Right renal cortex interstitium (tissue), 3 donors: Measurements from ENCODE around the gene TTYH3. TPM values are rescaled to one million over a fixed set of nuclear protein-coding genes. Genes with fewer than 3 reads are reported as not detected.

ENCODE experiments used
- DNase-seq, 3 donors: peaks; one replicate each; pipeline ENCODE4 v3.0.0-alpha.2; 2013; ENCODE audit warnings: low read depth in 3 of 3, low spot score in 2 of 3
- polyA plus RNA-seq, 3 donors: library from polyadenylated mRNA; unstranded; fragments of 120-200 nt; gene quantifications; one replicate each; pipeline ENCODE4 v1.2.1, GENCODE V29; 2013; ENCODE audit not compliant: insufficient read length in 3 of 3

The TTYH3 gene
- polyA plus RNA-seq, 3 donors = 65.8 to 75.9 (median 68.7) TPM

GRCh38 chr7:2645274-2645868 is 13.6 kb downstream of the TTYH3 start:
- no peak for DNase-seq

GRCh38 chr7:2646336-2646679 is 14.5 kb downstream of the TTYH3 start:
- DNase-seq = no peak

GRCh38 chr7:2646680-2647571 is 15.1 kb downstream of the TTYH3 start:
- no peak for DNase-seq

DNA sequence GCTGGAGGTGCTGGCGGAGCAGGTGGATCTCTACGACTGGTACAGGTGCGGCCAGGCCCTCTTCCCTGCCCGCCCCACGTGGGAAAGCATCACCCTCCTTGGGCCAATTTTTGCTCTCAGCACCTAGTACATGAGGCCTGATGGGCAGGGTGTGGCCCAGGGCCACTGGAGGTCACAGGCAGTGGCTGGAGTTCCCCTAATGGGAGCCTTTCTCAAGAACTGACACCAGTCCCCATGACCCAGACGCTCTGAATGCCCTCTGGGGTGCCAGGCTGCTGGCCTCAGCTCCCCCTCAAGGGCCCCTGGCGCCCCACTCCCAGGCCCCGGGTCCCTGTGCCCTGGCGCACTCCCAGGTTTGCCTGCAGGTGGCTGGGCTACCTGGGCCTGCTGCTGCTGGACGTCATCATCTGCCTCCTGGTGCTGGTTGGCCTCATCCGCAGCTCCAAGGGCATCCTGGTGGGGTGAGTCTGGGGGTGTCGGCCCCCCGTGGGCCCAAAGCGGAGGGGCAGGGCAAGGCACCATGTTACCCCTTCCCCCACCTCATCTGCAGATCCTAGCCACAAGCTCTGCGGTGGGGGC is 15.9 kb downstream of the TTYH3 start:
- DNase-seq = no peak

GRCh38 chr7:2649139-2649838 is 17.5 kb downstream of the TTYH3 start:
- DNase-seq = no peak

DNA sequence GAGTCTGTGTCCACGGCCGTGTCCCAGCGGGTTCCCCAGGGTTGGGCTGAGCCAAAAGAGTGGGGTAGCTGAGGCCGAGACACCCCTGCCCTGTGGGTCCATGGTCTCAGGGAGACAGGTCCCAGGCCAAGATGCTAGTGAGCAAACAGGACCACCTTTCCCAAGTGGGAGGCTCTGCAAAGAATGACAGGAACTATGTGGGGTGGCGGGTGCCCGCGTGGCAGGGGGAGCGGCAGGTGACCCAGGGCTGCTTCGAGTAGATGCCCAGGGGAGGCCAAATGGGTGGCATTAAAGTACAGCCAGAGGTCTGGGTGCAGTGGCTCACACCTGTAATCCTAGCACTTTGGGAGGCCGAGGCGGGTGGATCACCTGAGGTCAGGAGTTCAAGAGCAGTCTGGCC is 18.2 kb downstream of the TTYH3 start:
- DNase-seq = no peak

- DNase-seq = no peak
Measured at GRCh38 chr7:2650451-2650850, 18.7 kb downstream of the TTYH3 start.

DNA sequence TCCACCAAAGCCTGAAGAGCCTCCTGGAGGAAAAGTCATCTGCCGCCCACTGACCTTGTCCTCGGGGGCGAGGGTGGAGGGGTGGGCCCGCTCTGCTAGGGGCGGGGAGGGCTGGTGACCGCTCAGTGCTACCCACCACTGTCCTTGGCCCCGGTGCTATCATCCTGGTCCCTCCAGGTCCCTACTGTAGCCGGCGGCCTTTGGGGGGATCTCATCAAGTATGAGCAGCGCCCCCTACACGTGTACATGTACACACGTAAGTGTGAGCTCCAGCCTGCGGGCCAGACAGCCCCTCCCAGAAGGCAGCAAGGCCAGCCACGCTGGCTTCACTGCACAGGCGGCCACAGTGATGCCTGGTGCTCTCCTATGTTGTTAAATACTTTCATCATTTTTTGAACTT is 19.6 kb downstream of the TTYH3 start:
- no peak for DNase-seq

DNA sequence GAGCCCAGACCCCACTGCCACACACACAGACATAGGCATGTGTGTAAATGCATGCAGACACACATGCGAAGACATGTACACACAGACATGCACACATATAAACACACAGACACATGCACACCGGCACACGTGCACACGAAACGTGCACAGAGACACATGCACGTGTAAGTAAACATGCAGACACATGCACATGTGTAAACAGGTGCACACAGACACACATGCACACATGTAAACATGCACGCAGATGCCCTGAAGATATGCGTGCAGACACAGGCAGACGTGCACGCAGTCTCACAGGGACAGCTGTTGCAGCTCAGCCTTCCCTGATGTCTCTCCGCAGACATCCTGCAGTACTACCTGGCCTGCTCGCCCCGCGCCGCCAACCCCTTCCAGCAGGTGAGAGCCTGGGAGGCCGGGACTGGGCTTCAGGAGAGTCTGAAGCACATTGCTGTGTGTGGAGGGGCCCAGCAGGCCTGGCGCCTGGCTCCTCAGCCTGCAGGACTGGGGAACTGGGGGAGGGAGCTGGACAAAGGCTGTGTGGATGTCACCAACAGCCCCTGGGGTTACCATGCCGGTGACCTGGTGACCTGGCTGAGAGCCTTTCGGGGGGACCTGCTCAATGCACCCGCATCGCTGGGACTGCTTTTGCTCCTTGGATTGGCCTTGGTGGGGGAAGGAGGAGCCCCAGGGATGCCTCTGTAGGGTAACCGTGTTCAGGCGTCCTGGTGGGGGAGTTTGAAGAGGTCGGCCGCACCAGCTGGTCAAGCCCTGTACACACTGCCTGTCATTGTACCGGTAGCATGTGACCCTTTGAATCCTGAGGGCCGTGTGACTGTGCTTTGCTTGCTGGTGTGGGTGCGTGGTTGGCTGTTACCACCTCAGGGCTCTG is 20.3 kb downstream of the TTYH3 start:
- no peak for DNase-seq

- no peak for DNase-seq
Measured at GRCh38 chr7:2652736-2653060, 20.9 kb downstream of the TTYH3 start.

GRCh38 chr7:2654059-2654458 is 22.3 kb downstream of the TTYH3 start:
- DNase-seq = no peak

GRCh38 chr7:2655870-2656614 is 24.3 kb downstream of the TTYH3 start:
- no peak for DNase-seq

DNA sequence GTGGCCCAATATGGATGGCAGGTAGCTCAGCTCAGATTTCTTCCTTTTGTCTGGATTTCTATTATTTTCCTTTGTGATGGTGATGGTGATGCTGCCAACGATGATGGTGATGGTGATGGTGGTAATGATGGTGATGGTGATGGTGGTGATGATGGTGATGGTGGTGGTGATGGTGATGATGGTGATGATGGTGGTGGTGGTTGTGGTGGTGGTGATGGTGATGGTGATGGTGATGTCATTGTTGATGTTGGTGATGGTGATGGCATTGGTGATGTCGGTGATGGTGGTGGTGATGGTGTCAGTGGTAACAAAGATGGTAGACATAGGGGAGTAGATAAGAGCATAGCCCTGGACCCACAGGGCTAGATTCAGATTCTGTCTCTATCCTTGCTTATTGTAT is 25.4 kb downstream of the TTYH3 start:
- no peak for DNase-seq

GRCh38 chr7:2657920-2658671 is 26.3 kb downstream of the TTYH3 start:
- DNase-seq = no peak

DNA sequence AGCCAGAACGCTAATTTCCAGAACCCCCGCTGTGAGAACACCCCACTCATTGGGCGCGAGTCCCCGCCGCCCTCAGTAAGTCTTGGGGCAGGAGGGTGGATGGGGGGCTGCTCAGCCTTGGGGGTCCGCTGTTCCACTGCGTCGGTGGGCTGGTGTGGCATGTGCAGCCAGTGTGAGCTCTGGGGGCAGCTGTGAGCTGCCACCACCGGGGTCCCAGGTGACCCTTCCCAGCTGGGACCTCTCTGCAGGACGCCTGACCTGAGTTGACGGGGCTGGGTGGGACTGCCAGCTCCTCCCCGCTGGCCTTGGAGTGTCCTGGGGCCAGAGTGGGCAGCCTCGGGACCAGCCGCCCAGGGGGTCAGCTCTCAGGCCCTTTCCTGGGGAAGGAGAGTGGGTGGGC is 27.2 kb downstream of the TTYH3 start:
- DNase-seq = no peak

GRCh38 chr7:2659556-2660358 is 28.0 kb downstream of the TTYH3 start:
- DNase-seq = no peak

DNA sequence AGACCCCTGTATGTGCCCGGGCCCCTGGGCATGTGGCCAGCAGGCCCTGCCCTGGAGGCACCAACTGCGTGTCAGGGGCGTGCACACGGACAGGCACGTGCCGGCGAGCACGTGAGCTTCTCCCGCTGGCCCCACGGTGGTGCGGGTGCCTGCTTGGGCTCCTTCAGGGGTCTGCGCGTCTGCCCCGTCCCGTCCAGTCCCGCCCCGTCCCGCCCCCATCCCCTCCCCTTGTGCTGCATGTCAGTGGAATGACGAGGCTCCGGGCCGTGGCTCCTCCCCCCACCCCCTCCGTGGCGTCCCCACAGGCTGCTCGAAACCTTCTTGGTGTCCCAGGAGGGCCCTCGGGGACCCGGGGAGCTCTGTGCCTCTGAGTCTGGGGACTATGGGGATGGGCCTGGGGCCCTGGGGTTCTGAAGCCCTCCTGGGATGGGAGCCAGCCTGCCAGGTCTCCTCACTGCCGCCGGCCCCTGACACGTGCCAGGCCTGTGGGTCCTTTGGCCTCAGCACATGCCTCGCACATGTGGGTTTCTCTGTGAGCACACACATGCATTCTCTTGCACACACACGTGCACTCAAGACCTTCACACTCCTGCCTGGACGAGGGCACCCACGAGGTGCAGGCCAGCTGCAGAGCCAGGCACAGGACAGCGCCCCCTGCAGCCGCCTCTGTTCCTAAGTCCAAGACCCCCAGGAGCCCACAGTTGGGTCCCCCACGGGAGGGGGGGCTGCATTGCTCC is 28.7 kb downstream of the TTYH3 start:
- no peak for DNase-seq

DNA sequence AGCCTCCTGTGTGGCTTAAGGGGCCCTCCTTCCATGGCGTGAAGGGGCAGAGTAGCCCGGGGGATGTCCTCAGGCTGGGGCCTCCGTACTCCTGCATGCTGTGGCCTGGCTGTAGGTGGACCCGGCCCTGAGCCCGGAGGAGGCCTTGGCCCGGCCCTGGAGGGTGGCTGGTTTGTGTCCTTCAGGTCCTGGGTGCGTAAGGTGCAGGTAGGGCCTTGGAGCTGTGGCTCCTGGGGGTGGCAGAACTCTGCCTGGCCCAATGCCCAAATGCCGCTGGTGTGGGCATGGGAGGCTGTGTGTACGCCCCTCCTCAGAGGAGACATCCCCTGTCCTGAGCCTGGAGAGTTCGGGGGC is 29.3 kb downstream of the TTYH3 start:
- DNase-seq = no peak
